HCT116 (cell line): ENCODE data around the gene APPL2. TPM values are rescaled to one million over a fixed set of nuclear protein-coding genes. Genes with fewer than 3 reads are reported as not detected.

ENCODE experiments used
- ATAC-seq: fragments of 200-7000 bp; cut with Tn5 transposase; 2 replicates; pipeline ENCODE4 v1.9.1; 2020; ENCODE audit warnings: mild to moderate bottlenecking, moderate library complexity
- BruUV-seq: library from RNA; stranded (reverse); fragments of 400-500 nt; replicated peaks from 2 replicates; lab custom pipeline; 2021; lab: Mats Ljungman, UMichigan
- CTCF ChIA-PET: fragments of 300-600 bp; sonication (Branson Sonifier 250); formaldehyde crosslinking; loops from one replicate; lab custom pipeline; 2021; ENCODE audit warnings: antibody characterized with exemption; lab: Charles Lee
- POLR2A ChIA-PET: fragments of 300-600, 350-600 bp; sonication (Branson Sonifier 250); formaldehyde crosslinking; loops from one replicate; lab custom pipeline; 2021; ENCODE audit warnings: antibody characterized with exemption; lab: Charles Lee
- RAD21 ChIA-PET, 2 experiments: fragments of 300-600 bp; sonication (Branson Sonifier 250); formaldehyde crosslinking; loops; one replicate each; lab custom pipeline; 2023; ENCODE audit warnings: low total read pairs in 2 of 2; ENCODE audit not compliant: uncharacterized antibody in 2 of 2, unreplicated experiment in 2 of 2, low non-redundant PET in 1 of 2; lab: Charles Lee
- DNase-seq: peaks from one replicate; pipeline ENCODE4 v3.0.0-alpha.2; 2010; ENCODE audit warnings: low read depth, low spot score
- H2AFZ ChIP-seq: fragments of 200-600 bp; shearing (Covaris generic), sonication (generic); 2 replicates; pipeline ENCODE4 v1.6.1; 2017; ENCODE audit warnings: low read depth, mixed run types, mixed read lengths, antibody characterized with exemption, low read length; ENCODE audit not compliant: poor library complexity, severe bottlenecking
- H3K27ac ChIP-seq: 2 replicates; pipeline ENCODE4 v1.5.1; 2012; ENCODE audit warnings: low read depth, low read length
- H3K27me3 ChIP-seq: fragments of 200-600 bp; sonication (generic); 2 replicates; pipeline ENCODE4 v1.6.1; 2016; ENCODE audit warnings: mixed run types, low read length, mixed read lengths; ENCODE audit not compliant: insufficient read depth
- H3K36me3 ChIP-seq, 2 experiments: fragments of 200-500 bp in 1 of 2; fragments of 200-600 bp in 1 of 2; sonication (Bioruptor generic) in 1 of 2; sonication (generic) in 1 of 2; 2 replicates each; pipeline versions ENCODE4 v1.5.1 to v1.6.1; 2014 to 2016; ENCODE audit warnings: low read length in 2 of 2, inconsistent platforms in 1 of 2, mixed read lengths in 1 of 2, mixed run types in 1 of 2; ENCODE audit not compliant: insufficient read depth in 2 of 2, control insufficient read depth in 1 of 2
- H3K4me1 ChIP-seq, 2 experiments: fragments of 200-600 bp in 1 of 2; sonication (generic) in 1 of 2; 2 replicates each; pipeline versions ENCODE4 v1.5.1 to v1.6.1; 2012 to 2017; ENCODE audit warnings: low read length in 2 of 2, inconsistent platforms in 1 of 2, mild to moderate bottlenecking in 1 of 2, mixed read lengths in 1 of 2, mixed run types in 1 of 2, moderate library complexity in 1 of 2; ENCODE audit not compliant: insufficient read depth in 2 of 2, control insufficient read depth in 1 of 2
- H3K4me2 ChIP-seq: fragments of 200-600 bp; sonication (generic); 2 replicates; pipeline ENCODE4 v1.6.1; 2017; ENCODE audit warnings: mixed run types, low read length, mixed read lengths
- H3K4me3 ChIP-seq, 2 experiments: fragments of 200-600 bp in 1 of 2; sonication (generic) in 1 of 2; replicated peaks in 1 of 2; 2 replicates each; pipeline ENCODE4 v1.5.1; 2011 to 2016; ENCODE audit warnings: low read length in 2 of 2, control low read depth in 1 of 2, low read depth in 1 of 2, mild to moderate bottlenecking in 1 of 2, mixed read lengths in 1 of 2, mixed run types in 1 of 2
- H3K79me2 ChIP-seq: fragments of 200-600 bp; sonication (generic); 2 replicates; pipeline ENCODE4 v1.6.1; 2017; ENCODE audit warnings: mild to moderate bottlenecking, mixed run types, low read length, moderate library complexity, mixed read lengths; ENCODE audit not compliant: insufficient read depth
- H3K9ac ChIP-seq: fragments of 200-600 bp; sonication (generic); 2 replicates; pipeline ENCODE4 v1.6.1; 2016; ENCODE audit warnings: low read length, mixed read lengths
- H3K9me2 ChIP-seq: fragments of 200-600 bp; sonication (generic), shearing (Covaris generic); 2 replicates; pipeline ENCODE4 v1.6.1; 2017; ENCODE audit warnings: mixed run types, mild to moderate bottlenecking, moderate library complexity; ENCODE audit not compliant: insufficient read depth
- H3K9me3 ChIP-seq, 2 experiments: fragments of 200-500 bp in 1 of 2; fragments of 200-600 bp in 1 of 2; sonication (Bioruptor generic) in 1 of 2; sonication (generic) in 1 of 2; 2 replicates each; pipeline ENCODE4 v1.6.1; 2014 to 2017; ENCODE audit warnings: low read length in 2 of 2, mixed read lengths in 2 of 2, inconsistent platforms in 1 of 2, low read depth in 1 of 2, mild to moderate bottlenecking in 1 of 2, mixed run types in 1 of 2, moderate library complexity in 1 of 2; ENCODE audit not compliant: control insufficient read depth in 1 of 2, insufficient read depth in 1 of 2
- H4K20me1 ChIP-seq: fragments of 200-600 bp; sonication (generic), shearing (Covaris generic); 2 replicates; pipeline ENCODE4 v1.6.1; 2017; ENCODE audit warnings: mixed run types, mild to moderate bottlenecking, moderate library complexity; ENCODE audit not compliant: insufficient read depth
- CBX3 ChIP-seq: IDR thresholded peaks from 2 replicates; pipeline ENCODE4 v1.6.1; 2012; ENCODE audit warnings: low read depth
- EZH2phosphoT487 ChIP-seq: fragments of 200-600 bp; IDR thresholded peaks from 2 replicates; pipeline ENCODE4 v1.6.1; 2018; ENCODE audit warnings: antibody characterized with exemption, borderline replicate concordance
- FOSL1 ChIP-seq: IDR thresholded peaks from 2 replicates; pipeline ENCODE4 v1.6.1; 2012; ENCODE audit warnings: low read depth
- POLR2A ChIP-seq: IDR thresholded peaks from 2 replicates; pipeline ENCODE4 v1.7.0; 2011; ENCODE audit warnings: borderline replicate concordance; ENCODE audit not compliant: insufficient read depth, insufficient read length; ENCODE audit errors: extremely low read depth
- RAD21 ChIP-seq: IDR thresholded peaks from 2 replicates; pipeline ENCODE4 v1.6.1; 2012; ENCODE audit warnings: low read depth, mild to moderate bottlenecking
- SIN3A ChIP-seq: IDR thresholded peaks from 2 replicates; pipeline ENCODE4 v1.6.1; 2012; ENCODE audit warnings: low read depth
- SRF ChIP-seq: IDR thresholded peaks from 2 replicates; pipeline ENCODE4 v1.6.1; 2012; ENCODE audit warnings: low read depth
- TCF7L2 ChIP-seq: IDR thresholded peaks from 2 replicates; pipeline ENCODE4 v1.7.0; 2011; ENCODE audit warnings: borderline replicate concordance, inconsistent platforms; ENCODE audit not compliant: insufficient read depth, insufficient read length; ENCODE audit errors: extremely low read depth
- YY1 ChIP-seq: IDR thresholded peaks from 2 replicates; pipeline ENCODE4 v1.6.1; 2011; ENCODE audit warnings: low read length, low read depth, moderate library complexity, mild to moderate bottlenecking; ENCODE audit not compliant: insufficient replicate concordance; ENCODE audit errors: extremely low read depth
- ZFX ChIP-seq: fragments of 450-650 bp; IDR thresholded peaks from 2 replicates; pipeline ENCODE4 v1.6.1; 2017
- intact Hi-C: fragments of 100-400 bp; cut with micrococcal nuclease; formaldehyde crosslinking; loops from 2 replicates; pipeline ENCODE4 v1.10.0; 2022
- total RNA-seq: library from RNA; stranded (reverse); gene quantifications from one replicate; pipeline ENCODE4 v1.2.1, GENCODE V29; 2021; ENCODE audit not compliant: unreplicated experiment
- TF ChIP-seq, protein P1 (sequence below), 3 experiments: fragments of 200-600 bp in 1 of 3; sonication (generic) in 1 of 3; IDR thresholded peaks in 2 of 3; conservative IDR thresholded peaks in 1 of 3; 2 replicates each; pipeline ENCODE4 v1.5.1; 2012 to 2017; ENCODE audit warnings: low read depth in 2 of 3, low read length in 2 of 3, antibody characterized with exemption in 1 of 3, borderline replicate concordance in 1 of 3, control low read depth in 1 of 3, mild to moderate bottlenecking in 1 of 3, mixed read lengths in 1 of 3, mixed run types in 1 of 3, moderate library complexity in 1 of 3; ENCODE audit not compliant: insufficient read depth in 1 of 3
- TF ChIP-seq, protein P2 (sequence below): IDR thresholded peaks from 2 replicates; pipeline ENCODE4 v1.6.1; 2011; ENCODE audit warnings: mild to moderate bottlenecking, low read length, moderate library complexity; ENCODE audit not compliant: insufficient replicate concordance; ENCODE audit errors: extremely low read depth
- TF ChIP-seq, protein P3 (sequence below): IDR thresholded peaks from 2 replicates; pipeline ENCODE4 v1.6.1; 2012

Gene APPL2
- total RNA-seq, 1 experiment from 2014 or later: 22.6 TPM

DNA sequence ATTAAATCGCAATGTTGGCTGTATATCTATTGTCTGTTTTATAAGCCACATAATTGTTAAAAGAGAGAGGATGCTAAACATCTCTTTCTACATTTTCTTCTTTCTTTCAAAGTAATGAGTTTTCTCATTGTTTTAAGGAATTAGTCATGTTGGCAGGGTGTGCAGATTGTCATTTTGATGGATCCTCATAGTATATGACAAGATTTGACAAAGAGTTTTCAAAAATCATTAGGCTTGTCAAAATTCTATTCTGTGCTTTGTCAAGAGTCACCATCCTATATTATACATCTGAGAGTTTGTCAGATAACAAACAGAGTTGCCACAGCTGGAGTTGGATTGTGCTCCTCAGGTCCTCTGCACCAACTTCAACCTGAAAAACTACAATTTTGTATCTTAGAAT, 35.4 kb upstream of the APPL2 start:
- H3K27me3 ChIP-seq: no peaks in the 10 kb centered on the region
- no peaks in the 10 kb centered on the region for H3K79me2 ChIP-seq
- H3K4me2 ChIP-seq: no peak overlapping the region
- H3K9me3 ChIP-seq: no peaks in the 10 kb centered on the region
- H3K36me3 ChIP-seq: no peaks in the 10 kb centered on the region
- intact Hi-C loops: no loop called here
- TF ChIP-seq, protein P1, sequence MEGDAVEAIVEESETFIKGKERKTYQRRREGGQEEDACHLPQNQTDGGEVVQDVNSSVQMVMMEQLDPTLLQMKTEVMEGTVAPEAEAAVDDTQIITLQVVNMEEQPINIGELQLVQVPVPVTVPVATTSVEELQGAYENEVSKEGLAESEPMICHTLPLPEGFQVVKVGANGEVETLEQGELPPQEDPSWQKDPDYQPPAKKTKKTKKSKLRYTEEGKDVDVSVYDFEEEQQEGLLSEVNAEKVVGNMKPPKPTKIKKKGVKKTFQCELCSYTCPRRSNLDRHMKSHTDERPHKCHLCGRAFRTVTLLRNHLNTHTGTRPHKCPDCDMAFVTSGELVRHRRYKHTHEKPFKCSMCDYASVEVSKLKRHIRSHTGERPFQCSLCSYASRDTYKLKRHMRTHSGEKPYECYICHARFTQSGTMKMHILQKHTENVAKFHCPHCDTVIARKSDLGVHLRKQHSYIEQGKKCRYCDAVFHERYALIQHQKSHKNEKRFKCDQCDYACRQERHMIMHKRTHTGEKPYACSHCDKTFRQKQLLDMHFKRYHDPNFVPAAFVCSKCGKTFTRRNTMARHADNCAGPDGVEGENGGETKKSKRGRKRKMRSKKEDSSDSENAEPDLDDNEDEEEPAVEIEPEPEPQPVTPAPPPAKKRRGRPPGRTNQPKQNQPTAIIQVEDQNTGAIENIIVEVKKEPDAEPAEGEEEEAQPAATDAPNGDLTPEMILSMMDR (IDR thresholded peaks at IDR 0.05 in 2 of 3, conservative IDR thresholded peaks at IDR 0.05 in 1 of 3; ENCODE audit: borderline replicate concordance in 1 of 3, insufficient read depth in 1 of 3, low read depth in 2 of 3, low read length in 2 of 3): no peak
- TF ChIP-seq SRF (no peak), SIN3A (no peak), ZFX (no peak), TCF7L2 (no peak), POLR2A (no peak), EZH2phosphoT487 (no peak), YY1 (no peak), FOSL1 (no peak), CBX3 (no peak), RAD21 (no peak)
- TF ChIP-seq, protein P2, sequence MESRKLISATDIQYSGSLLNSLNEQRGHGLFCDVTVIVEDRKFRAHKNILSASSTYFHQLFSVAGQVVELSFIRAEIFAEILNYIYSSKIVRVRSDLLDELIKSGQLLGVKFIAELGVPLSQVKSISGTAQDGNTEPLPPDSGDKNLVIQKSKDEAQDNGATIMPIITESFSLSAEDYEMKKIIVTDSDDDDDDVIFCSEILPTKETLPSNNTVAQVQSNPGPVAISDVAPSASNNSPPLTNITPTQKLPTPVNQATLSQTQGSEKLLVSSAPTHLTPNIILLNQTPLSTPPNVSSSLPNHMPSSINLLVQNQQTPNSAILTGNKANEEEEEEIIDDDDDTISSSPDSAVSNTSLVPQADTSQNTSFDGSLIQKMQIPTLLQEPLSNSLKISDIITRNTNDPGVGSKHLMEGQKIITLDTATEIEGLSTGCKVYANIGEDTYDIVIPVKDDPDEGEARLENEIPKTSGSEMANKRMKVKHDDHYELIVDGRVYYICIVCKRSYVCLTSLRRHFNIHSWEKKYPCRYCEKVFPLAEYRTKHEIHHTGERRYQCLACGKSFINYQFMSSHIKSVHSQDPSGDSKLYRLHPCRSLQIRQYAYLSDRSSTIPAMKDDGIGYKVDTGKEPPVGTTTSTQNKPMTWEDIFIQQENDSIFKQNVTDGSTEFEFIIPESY: no peak
- TF ChIP-seq, protein P3, sequence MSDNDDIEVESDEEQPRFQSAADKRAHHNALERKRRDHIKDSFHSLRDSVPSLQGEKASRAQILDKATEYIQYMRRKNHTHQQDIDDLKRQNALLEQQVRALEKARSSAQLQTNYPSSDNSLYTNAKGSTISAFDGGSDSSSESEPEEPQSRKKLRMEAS: no peak
- POLR2A ChIA-PET: no interaction called here
- no TSS peak for BruUV-seq
- no peak overlapping the region for H3K27ac ChIP-seq
- H2AFZ ChIP-seq: no peak overlapping the region
- RAD21 ChIA-PET: no interaction called here
- ATAC-seq: no peak
- H3K4me3 ChIP-seq: no peak overlapping the region
- no peak for DNase-seq
- H3K9me2 ChIP-seq: no peaks in the 10 kb centered on the region
- no peaks in the 10 kb centered on the region for H4K20me1 ChIP-seq
- no peaks in the 10 kb centered on the region for H3K4me1 ChIP-seq
- H3K9ac ChIP-seq: no peak overlapping the region
- CTCF ChIA-PET: no interaction called here
